Inferior parietal cortex (tissue), 1 donor: ENCODE data around the gene LRP6.
"Not testable (repeated sequence)": the region's sequence is repeated elsewhere in the genome, so short reads cannot be mapped to it uniquely, and the experiment has no call there.

Experiments used
- DNase-seq: peaks from one replicate; pipeline ENCODE4 v3.0.0-alpha.2; 2016; ENCODE audit errors: extremely low spot score

LRP6 gene

GRCh38 chr12:12265571-12266388, 1.1 kb downstream of the LRP6 start:
- DNase-seq, result peak; percentile 45

- no peak for DNase-seq
These were observed 1.8 kb downstream of the LRP6 start for GRCh38 chr12:12265035-12265434.

GRCh38 chr12:12263909-12264308, 2.9 kb downstream of the LRP6 start:
- DNase-seq, result no peak

- not testable (repeated sequence) for DNase-seq
These were observed 10.5 kb downstream of the LRP6 start for GRCh38 chr12:12256291-12256757.

- no peak for DNase-seq
These were observed 12.3 kb downstream of the LRP6 start for GRCh38 chr12:12254553-12254952.

- no peak for DNase-seq
These were observed 17.4 kb downstream of the LRP6 start for GRCh38 chr12:12249216-12250050.

- no peak for DNase-seq
These were observed 19.3 kb downstream of the LRP6 start for GRCh38 chr12:12247584-12247983.

- DNase-seq, result peak; percentile 70
These were observed 22.5 kb downstream of the LRP6 start for GRCh38 chr12:12244341-12244740.

GRCh38 chr12:12240662-12241340, 26.0 kb downstream of the LRP6 start:
- DNase-seq, result peak; percentile 87

- no peak for DNase-seq
These were observed 27.7 kb downstream of the LRP6 start for GRCh38 chr12:12239127-12239526.

GRCh38 chr12:12238605-12239004, 28.2 kb downstream of the LRP6 start:
- no peak for DNase-seq

GRCh38 chr12:12236896-12237295, 29.9 kb downstream of the LRP6 start:
- no peak for DNase-seq

GRCh38 chr12:12230275-12230674, 36.6 kb downstream of the LRP6 start:
- DNase-seq, result no peak

GRCh38 chr12:12229556-12230092, 37.2 kb downstream of the LRP6 start:
- DNase-seq, result no peak

- DNase-seq, result no peak
These were observed 38.4 kb downstream of the LRP6 start for GRCh38 chr12:12228402-12228801.

- DNase-seq, result no peak
These were observed 40.7 kb downstream of the LRP6 start for GRCh38 chr12:12226187-12226586.

GRCh38 chr12:12224240-12224940, 42.5 kb downstream of the LRP6 start:
- no peak for DNase-seq

GRCh38 chr12:12221560-12221959, 45.3 kb downstream of the LRP6 start:
- DNase-seq, result no peak

GRCh38 chr12:12219664-12220063, 47.2 kb downstream of the LRP6 start:
- DNase-seq, result no peak

- no peak for DNase-seq
These were observed 49.9 kb downstream of the LRP6 start for GRCh38 chr12:12217018-12217359.

GRCh38 chr12:12216349-12217017, 50.4 kb downstream of the LRP6 start:
- no peak for DNase-seq
